Upper lobe of left lung (tissue), 6 donors: Measurements from ENCODE around the gene GP5. TPM values are rescaled to one million over a fixed set of nuclear protein-coding genes. Genes with fewer than 3 reads are reported as not detected.

Source experiments
- ATAC-seq, 2 donors: fragments of 200-7000 bp; cut with Tn5 transposase; one replicate each; pipeline ENCODE4 v1.9.1; 2022; ENCODE audit warnings: mild to moderate bottlenecking in 2 of 2, moderate library complexity in 2 of 2; ENCODE audit not compliant: low FRiP score in 2 of 2
- DNase-seq, 2 donors: peaks; one replicate each; pipeline ENCODE4 v3.0.0-alpha.2; 2019 to 2020
- H3K27ac ChIP-seq, 4 donors: fragments of 200-600 bp; sonication (generic); one replicate each; pipeline ENCODE4 v1.5.1; 2016 to 2019
- H3K27me3 ChIP-seq, 4 donors: fragments of 200-600 bp; sonication (generic); one replicate each; pipeline ENCODE4 v1.5.1; 2017 to 2019
- H3K36me3 ChIP-seq, 4 donors: fragments of 200-600 bp; sonication (generic); one replicate each; pipeline ENCODE4 v1.5.1; 2016 to 2019
- H3K4me1 ChIP-seq, 4 donors: fragments of 200-600 bp; sonication (generic); one replicate each; pipeline ENCODE4 v1.5.1; 2018 to 2019
- H3K4me3 ChIP-seq, 4 donors: fragments of 200-600 bp; sonication (generic); one replicate each; pipeline ENCODE4 v1.5.1; 2017 to 2019; ENCODE audit warnings: mild to moderate bottlenecking in 2 of 4, moderate library complexity in 1 of 4
- H3K9me3 ChIP-seq, 4 donors: fragments of 200-600 bp; sonication (generic); one replicate each; pipeline ENCODE4 v1.5.1; 2018 to 2019
- CTCF ChIP-seq, 6 experiments: fragments of 450-650 bp in 4 of 6; fragments of 200-600 bp in 2 of 6; sonication (generic) in 2 of 6; IDR thresholded peaks; one replicate each; pipeline ENCODE4 v1.5.1; 2016 to 2019; ENCODE audit warnings: antibody characterized with exemption in 6 of 6
- EP300 ChIP-seq, 4 donors: sonication (generic); formaldehyde crosslinking; IDR thresholded peaks; one replicate each; pipeline ENCODE4 v1.5.1; 2017; ENCODE audit warnings: antibody characterized with exemption in 4 of 4, control low read depth in 2 of 4
- POLR2A ChIP-seq, 4 donors: fragments of 450-650 bp; IDR thresholded peaks; one replicate each; pipeline ENCODE4 v1.5.1; 2016 to 2017; ENCODE audit warnings: antibody characterized with exemption in 4 of 4, mild to moderate bottlenecking in 2 of 4
- POLR2AphosphoS5 ChIP-seq, 2 donors: sonication (generic); formaldehyde crosslinking; IDR thresholded peaks; one replicate each; pipeline ENCODE4 v1.5.1; 2017; ENCODE audit warnings: antibody characterized with exemption in 2 of 2
- WGBS, 2 donors: methylation state at CpG; one replicate each; pipeline ENCODE4 v1.1.5; 2017 to 2018; 5-methylcytosine and 5-hydroxymethylcytosine counted together
- total RNA-seq, 6 donors: library from RNA; depleted of rRNA in 4 of 6; stranded (reverse); fragments of >200 nt in 4 of 6; gene quantifications; one replicate each; pipeline versions ENCODE4 v1.1.0 to v1.2.1, GENCODE V29; 2016 to 2021
- donor health status: DM: no; HTN: no; CAD: no; lungs with moderate emphysema.
- donor health status: DM: no; HTN: yes; CAD: no; lungs with severe emphysema.

The GP5 gene
- total RNA-seq, 6 donors from 2014 or later = 0.09 to 1.1 (median 0.20) TPM; not detected in 2

DNA sequence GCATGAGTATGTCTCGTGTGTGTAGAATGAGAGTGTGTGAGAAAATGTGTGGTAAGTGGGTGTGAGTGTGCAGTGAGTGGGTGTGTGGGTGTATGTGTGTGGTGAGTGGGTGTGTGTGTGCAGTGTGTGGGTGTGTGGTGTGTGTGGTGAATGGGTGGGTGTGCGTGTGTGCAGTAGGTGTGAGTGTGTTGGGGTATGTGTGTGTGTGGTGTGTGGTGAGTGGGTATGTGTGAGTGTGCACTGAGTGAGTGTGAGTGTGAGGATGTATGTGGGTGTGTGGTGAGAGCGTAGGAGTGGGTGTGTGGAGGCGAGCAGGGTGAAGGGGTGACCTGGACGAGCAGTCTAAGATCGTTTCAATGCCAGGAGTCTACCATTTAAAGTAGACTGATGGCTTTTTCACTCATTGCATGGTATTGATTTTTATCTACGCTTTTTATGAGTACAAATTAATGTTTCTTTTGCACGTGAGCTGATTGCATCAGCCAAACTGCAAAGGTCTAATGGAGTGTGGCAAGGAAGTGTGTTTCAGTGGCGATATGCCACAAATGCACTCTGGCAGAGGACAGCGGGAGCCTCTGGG is 46.3 kb downstream of the GP5 start:
- H3K4me1 ChIP-seq = no peaks in the 10 kb centered on the region
- no peak for DNase-seq
- ATAC-seq = peak in 1 of 2 donors; percentile 32
- no peaks in the 10 kb centered on the region for H3K36me3 ChIP-seq
- no peak overlapping the region for H3K4me3 ChIP-seq
- H3K27ac ChIP-seq = no peak overlapping the region
- 84 to 88% methylated on average over 10 of the region's 10 CpGs for WGBS, 2 donors
- no peaks in the 10 kb centered on the region for H3K27me3 ChIP-seq
- TF ChIP-seq POLR2A (IDR thresholded peaks at IDR 0.05) (no peak), POLR2AphosphoS5 (IDR thresholded peaks at IDR 0.05) (no peak), CTCF (IDR thresholded peaks at IDR 0.05) (no peak), EP300 (IDR thresholded peaks at IDR 0.05) (no peak)
- H3K9me3 ChIP-seq = no peaks in the 10 kb centered on the region

- Histone ChIP-seq H3K36me3 (no peaks in the 10 kb centered on the region), H3K4me3 (no peak overlapping the region), H3K27me3 (no peaks in the 10 kb centered on the region), H3K27ac (no peak overlapping the region), H3K4me1 (no peaks in the 10 kb centered on the region), H3K9me3 (no peaks in the 10 kb centered on the region)
- no peak for TF ChIP-seq POLR2AphosphoS5 (IDR thresholded peaks at IDR 0.05)
- TF ChIP-seq CTCF (IDR thresholded peaks at IDR 0.05) = no peak
- TF ChIP-seq POLR2A (IDR thresholded peaks at IDR 0.05) = no peak
- no peak for TF ChIP-seq EP300 (IDR thresholded peaks at IDR 0.05)
- DNase-seq (no peak), ATAC-seq (peak in 1 of 2 donors; percentile 23)
- WGBS, 2 donors = 90 to 91% methylated on average over 14 of the region's 14 CpGs
Measured at GRCh38 chr3:194351952-194352536, 47.0 kb downstream of the GP5 start.

- H3K27me3 ChIP-seq = no peaks in the 10 kb centered on the region
- ATAC-seq = no peak
- no peak within 1 kb of the TSS for H3K4me3 ChIP-seq
- DNase-seq = no peak
- no peak for TF ChIP-seq CTCF (IDR thresholded peaks at IDR 0.05)
- TF ChIP-seq EP300 (IDR thresholded peaks at IDR 0.05) = no peak
- TF ChIP-seq POLR2A (IDR thresholded peaks at IDR 0.05) = no peak
- no peak for TF ChIP-seq POLR2AphosphoS5 (IDR thresholded peaks at IDR 0.05)
- no peak within 1 kb of the TSS for H3K27ac ChIP-seq
- WGBS, 2 donors = 88% methylated on average over 4 to 19 of the region's 24 CpGs
- H3K9me3 ChIP-seq = no peaks in the 10 kb centered on the region
- H3K4me1 ChIP-seq = no peaks in the 10 kb centered on the region
- H3K36me3 ChIP-seq = no peaks in the 10 kb centered on the region
Measured at GRCh38 chr3:194351080-194351672, 47.9 kb downstream of the GP5 start, which contains the start of gene CPN2. TSS of gene CPN2 (minus strand) at chr3:194351328. CDS start at chr3:194342702, 8,626 bp downstream.

DNA sequence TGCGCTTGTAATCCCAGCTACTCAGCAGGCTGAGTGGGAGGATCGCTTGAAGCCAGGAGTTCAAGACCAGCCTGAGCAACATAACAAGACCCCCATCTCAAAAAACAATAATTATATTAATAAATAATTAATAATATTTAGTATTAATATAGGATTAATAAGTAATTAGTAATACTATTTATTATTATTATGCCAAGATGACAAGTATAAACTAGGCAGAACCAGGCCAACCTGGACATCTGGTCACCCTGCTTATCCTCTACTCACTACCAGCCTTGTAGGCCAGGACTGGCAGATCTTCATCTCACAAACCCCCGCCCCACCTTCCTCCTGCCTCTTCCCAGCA is 48.4 kb downstream of the GP5 start:
- 80% methylated on average over 3 of the region's 3 CpGs for WGBS, 2 donors
- no peak for TF ChIP-seq POLR2A (IDR thresholded peaks at IDR 0.05)
- TF ChIP-seq EP300 (IDR thresholded peaks at IDR 0.05) = no peak
- no peak for TF ChIP-seq POLR2AphosphoS5 (IDR thresholded peaks at IDR 0.05)
- TF ChIP-seq CTCF (IDR thresholded peaks at IDR 0.05) = no peak
- no peak overlapping the region for H3K4me3 ChIP-seq
- no peaks in the 10 kb centered on the region for H3K9me3 ChIP-seq
- DNase-seq = no peak
- no peaks in the 10 kb centered on the region for H3K36me3 ChIP-seq
- no peak for ATAC-seq
- no peaks in the 10 kb centered on the region for H3K27me3 ChIP-seq
- no peak overlapping the region for H3K27ac ChIP-seq
- no peaks in the 10 kb centered on the region for H3K4me1 ChIP-seq
